ENCODE data around the gene WBP4. TPM values are rescaled to one million over a fixed set of nuclear protein-coding genes. Genes with fewer than 3 reads are reported as not detected.

The WBP4 gene
- total and polyA plus RNA-seq, 9 of the 15 experiments (the other 6 are each of a cell fraction or from before 2014, with no cell fraction given): 5.5 to 12.2 (median 7.9) TPM

DNA sequence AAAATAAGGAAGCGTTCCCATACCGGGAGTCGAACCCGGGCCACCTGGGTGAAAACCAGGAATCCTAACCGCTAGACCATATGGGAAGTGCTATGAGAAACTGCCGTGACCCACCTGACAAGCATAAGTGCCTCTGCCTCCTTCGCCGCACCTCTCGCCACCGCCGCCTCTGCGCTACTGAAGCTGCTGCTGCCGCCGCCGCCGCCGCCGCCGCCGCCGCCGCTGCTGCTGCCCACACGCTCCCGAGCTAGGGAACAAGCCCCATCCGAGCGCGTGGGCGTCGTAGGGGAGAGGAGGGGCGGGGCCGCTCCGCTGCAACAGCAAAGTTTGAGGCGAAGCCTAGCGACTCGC lies 610 bp upstream of the WBP4 start (continued):
- TF ChIP-seq, protein P1, sequence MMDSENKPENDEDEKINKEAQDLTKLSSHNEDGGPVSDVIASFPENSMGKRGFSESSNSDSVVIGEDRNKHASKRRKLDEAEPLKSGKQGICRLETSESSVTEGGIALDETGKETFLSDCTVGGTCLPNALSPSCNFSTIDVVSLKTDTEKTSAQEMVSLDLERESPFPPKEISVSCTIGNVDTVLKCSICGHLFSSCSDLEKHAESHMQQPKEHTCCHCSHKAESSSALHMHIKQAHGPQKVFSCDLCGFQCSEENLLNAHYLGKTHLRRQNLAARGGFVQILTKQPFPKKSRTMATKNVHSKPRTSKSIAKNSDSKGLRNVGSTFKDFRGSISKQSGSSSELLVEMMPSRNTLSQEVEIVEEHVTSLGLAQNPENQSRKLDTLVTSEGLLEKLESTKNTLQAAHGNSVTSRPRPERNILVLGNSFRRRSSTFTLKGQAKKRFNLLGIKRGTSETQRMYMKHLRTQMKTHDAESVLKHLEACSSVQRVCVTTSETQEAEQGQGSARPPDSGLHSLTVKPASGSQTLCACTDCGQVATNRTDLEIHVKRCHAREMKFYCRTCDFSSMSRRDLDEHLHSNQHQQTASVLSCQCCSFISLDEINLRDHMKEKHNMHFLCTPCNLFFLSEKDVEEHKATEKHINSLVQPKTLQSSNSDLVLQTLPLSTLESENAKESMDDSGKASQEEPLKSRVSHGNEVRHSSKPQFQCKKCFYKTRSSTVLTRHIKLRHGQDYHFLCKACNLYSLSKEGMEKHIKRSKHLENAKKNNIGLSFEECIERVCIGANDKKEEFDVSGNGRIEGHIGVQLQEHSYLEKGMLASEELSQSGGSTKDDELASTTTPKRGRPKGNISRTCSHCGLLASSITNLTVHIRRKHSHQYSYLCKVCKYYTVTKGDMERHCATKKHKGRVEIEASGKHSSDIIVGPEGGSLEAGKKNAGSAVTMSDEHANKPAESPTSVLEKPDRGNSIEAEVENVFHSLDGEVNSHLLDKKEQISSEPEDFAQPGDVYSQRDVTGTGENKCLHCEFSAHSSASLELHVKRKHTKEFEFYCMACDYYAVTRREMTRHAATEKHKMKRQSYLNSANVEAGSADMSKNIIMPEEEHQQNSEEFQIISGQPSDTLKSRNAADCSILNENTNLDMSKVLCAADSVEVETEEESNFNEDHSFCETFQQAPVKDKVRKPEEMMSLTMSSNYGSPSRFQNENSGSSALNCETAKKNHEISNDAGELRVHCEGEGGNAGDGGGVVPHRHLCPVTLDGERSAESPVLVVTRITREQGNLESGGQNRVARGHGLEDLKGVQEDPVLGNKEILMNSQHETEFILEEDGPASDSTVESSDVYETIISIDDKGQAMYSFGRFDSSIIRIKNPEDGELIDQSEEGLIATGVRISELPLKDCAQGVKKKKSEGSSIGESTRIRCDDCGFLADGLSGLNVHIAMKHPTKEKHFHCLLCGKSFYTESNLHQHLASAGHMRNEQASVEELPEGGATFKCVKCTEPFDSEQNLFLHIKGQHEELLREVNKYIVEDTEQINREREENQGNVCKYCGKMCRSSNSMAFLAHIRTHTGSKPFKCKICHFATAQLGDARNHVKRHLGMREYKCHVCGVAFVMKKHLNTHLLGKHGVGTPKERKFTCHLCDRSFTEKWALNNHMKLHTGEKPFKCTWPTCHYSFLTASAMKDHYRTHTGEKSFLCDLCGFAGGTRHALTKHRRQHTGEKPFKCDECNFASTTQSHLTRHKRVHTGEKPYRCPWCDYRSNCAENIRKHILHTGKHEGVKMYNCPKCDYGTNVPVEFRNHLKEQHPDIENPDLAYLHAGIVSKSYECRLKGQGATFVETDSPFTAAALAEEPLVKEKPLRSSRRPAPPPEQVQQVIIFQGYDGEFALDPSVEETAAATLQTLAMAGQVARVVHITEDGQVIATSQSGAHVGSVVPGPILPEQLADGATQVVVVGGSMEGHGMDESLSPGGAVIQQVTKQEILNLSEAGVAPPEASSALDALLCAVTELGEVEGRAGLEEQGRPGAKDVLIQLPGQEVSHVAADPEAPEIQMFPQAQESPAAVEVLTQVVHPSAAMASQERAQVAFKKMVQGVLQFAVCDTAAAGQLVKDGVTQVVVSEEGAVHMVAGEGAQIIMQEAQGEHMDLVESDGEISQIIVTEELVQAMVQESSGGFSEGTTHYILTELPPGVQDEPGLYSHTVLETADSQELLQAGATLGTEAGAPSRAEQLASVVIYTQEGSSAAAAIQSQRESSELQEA (IDR thresholded peaks at IDR 0.05; ENCODE audit: low read depth): no peak
- TF ChIP-seq, protein P2, sequence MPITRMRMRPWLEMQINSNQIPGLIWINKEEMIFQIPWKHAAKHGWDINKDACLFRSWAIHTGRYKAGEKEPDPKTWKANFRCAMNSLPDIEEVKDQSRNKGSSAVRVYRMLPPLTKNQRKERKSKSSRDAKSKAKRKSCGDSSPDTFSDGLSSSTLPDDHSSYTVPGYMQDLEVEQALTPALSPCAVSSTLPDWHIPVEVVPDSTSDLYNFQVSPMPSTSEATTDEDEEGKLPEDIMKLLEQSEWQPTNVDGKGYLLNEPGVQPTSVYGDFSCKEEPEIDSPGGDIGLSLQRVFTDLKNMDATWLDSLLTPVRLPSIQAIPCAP (CRISPR knock-in tag; IDR thresholded peaks at IDR 0.05; ENCODE audit: borderline replicate concordance): no peak
- no peak for TF ChIP-seq SNIP1 (IDR thresholded peaks at IDR 0.05; ENCODE audit: low read depth)
- no peak for TF ChIP-seq SAFB (IDR thresholded peaks at IDR 0.05; ENCODE audit: borderline replicate concordance, low read depth, low read length)
- TF ChIP-seq ZNF217 (CRISPR knock-in tag; IDR thresholded peaks at IDR 0.05): no peak
- TF ChIP-seq, protein P3, sequence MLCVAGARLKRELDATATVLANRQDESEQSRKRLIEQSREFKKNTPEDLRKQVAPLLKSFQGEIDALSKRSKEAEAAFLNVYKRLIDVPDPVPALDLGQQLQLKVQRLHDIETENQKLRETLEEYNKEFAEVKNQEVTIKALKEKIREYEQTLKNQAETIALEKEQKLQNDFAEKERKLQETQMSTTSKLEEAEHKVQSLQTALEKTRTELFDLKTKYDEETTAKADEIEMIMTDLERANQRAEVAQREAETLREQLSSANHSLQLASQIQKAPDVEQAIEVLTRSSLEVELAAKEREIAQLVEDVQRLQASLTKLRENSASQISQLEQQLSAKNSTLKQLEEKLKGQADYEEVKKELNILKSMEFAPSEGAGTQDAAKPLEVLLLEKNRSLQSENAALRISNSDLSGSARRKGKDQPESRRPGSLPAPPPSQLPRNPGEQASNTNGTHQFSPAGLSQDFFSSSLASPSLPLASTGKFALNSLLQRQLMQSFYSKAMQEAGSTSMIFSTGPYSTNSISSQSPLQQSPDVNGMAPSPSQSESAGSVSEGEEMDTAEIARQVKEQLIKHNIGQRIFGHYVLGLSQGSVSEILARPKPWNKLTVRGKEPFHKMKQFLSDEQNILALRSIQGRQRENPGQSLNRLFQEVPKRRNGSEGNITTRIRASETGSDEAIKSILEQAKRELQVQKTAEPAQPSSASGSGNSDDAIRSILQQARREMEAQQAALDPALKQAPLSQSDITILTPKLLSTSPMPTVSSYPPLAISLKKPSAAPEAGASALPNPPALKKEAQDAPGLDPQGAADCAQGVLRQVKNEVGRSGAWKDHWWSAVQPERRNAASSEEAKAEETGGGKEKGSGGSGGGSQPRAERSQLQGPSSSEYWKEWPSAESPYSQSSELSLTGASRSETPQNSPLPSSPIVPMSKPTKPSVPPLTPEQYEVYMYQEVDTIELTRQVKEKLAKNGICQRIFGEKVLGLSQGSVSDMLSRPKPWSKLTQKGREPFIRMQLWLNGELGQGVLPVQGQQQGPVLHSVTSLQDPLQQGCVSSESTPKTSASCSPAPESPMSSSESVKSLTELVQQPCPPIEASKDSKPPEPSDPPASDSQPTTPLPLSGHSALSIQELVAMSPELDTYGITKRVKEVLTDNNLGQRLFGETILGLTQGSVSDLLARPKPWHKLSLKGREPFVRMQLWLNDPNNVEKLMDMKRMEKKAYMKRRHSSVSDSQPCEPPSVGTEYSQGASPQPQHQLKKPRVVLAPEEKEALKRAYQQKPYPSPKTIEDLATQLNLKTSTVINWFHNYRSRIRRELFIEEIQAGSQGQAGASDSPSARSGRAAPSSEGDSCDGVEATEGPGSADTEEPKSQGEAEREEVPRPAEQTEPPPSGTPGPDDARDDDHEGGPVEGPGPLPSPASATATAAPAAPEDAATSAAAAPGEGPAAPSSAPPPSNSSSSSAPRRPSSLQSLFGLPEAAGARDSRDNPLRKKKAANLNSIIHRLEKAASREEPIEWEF (CRISPR knock-in tag; IDR thresholded peaks at IDR 0.05): no peak
- no peak for TF ChIP-seq ZNF436 (CRISPR knock-in tag; IDR thresholded peaks at IDR 0.05)
- TF ChIP-seq CBX5 (IDR thresholded peaks at IDR 0.05; ENCODE audit: borderline replicate concordance, low read depth): no peak
- no peak for TF ChIP-seq ZNF316 (IDR thresholded peaks at IDR 0.05)
- TF ChIP-seq, protein P4, sequence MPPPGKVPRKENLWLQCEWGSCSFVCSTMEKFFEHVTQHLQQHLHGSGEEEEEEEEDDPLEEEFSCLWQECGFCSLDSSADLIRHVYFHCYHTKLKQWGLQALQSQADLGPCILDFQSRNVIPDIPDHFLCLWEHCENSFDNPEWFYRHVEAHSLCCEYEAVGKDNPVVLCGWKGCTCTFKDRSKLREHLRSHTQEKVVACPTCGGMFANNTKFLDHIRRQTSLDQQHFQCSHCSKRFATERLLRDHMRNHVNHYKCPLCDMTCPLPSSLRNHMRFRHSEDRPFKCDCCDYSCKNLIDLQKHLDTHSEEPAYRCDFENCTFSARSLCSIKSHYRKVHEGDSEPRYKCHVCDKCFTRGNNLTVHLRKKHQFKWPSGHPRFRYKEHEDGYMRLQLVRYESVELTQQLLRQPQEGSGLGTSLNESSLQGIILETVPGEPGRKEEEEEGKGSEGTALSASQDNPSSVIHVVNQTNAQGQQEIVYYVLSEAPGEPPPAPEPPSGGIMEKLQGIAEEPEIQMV (tag; conservative IDR thresholded peaks at IDR 0.05; ENCODE audit: low read depth): no peak
- TF ChIP-seq OTX1 (CRISPR knock-in tag; IDR thresholded peaks at IDR 0.05): no peak
- TF ChIP-seq PRMT5 (CRISPR knock-in tag; IDR thresholded peaks at IDR 0.05): no peak
- no peak for TF ChIP-seq ZSCAN32 (CRISPR knock-in tag; IDR thresholded peaks at IDR 0.05)
- TF ChIP-seq TBP (optimal IDR thresholded peaks at IDR 0.05; ENCODE audit: low read depth, low read length): peak; percentile 99

All from K562 (cell line).